Stimulated activated CD8-positive, alpha-beta memory T cell treated with anti-CD3 and anti-CD28 coated beads, Interleukin-15, amount 100 ng/mL, for 48 hours (primary cell): Measurements from ENCODE around the gene VRK1.

Experiments
- DNase-seq, 2 donors: peaks; one replicate each; pipeline ENCODE4 v3.0.0-alpha.2; 2020; ENCODE audit warnings: low read depth in 2 of 2

Gene VRK1

GRCh38 chr14:96826818-96827217, 29.6 kb downstream of the VRK1 start:
- no peak for DNase-seq

- no peak for DNase-seq
Measured at GRCh38 chr14:96827290-96827689, 30.1 kb downstream of the VRK1 start.

GRCh38 chr14:96829791-96830190, 32.6 kb downstream of the VRK1 start:
- DNase-seq, result no peak

DNA sequence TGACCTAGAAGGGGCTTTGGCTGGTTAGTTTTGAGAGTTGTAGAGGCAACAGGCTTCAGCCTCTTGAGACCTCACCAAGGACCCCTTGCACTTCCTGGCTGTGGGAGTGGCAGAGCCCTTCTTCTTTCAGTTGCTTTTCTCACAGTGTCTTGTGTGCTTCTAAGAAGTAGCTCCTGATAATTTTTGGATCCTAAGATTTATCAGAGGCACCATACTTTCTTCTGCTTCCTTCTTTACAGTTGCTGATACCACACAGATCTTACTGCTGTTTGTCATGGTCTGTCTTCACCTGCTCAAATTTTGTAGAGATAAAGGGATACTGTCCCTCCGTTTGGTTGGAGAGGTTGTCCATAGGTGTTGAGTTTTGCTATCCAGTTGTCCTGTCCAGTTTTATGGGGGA, 33.8 kb downstream of the VRK1 start:
- no peak for DNase-seq

- DNase-seq, result no peak
Measured at GRCh38 chr14:96832351-96832750, 35.2 kb downstream of the VRK1 start.

DNA sequence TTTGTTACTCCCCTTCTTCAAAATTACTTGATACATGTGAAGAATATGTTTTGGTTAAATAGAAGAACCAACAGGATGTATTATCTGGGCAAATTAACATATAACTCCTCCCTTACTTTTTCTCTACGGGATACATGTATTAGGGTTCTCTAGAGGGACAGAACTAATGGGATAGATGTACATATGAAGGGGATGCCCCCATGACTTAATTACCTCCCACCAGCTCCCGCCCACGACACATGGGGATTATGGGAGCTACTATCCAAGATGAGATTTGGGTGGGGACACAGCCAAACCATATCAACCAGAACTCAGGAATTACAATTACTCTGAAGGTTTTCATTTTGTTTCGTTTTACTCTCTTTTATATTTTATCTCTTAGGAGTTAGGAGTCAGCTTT, 41.3 kb downstream of the VRK1 start:
- DNase-seq, result no peak

GRCh38 chr14:96839251-96839650, 42.1 kb downstream of the VRK1 start:
- DNase-seq, result no peak

DNA sequence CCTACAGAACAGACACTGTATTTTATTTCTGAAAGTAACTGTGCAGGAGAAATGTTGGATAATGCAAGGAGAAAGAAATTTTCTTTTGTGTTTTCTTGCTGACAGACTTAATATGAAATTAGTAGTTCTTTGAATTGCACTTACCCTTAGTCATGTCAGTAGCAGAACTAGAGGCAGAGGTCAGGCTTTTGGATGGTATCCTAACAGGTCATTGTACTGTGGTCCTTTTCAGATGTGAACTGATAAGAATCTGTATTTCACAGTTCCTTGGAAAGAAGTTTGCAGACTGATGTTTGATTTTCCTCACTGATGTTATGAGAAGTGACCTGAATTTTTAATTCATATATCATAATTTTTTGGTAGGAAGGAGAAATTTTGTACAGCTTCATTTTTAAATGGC, 46.0 kb downstream of the VRK1 start:
- DNase-seq, result no peak

- no peak for DNase-seq
Measured at GRCh38 chr14:96844857-96845570, 47.8 kb downstream of the VRK1 start.

GRCh38 chr14:96847451-96847850, 50.3 kb downstream of the VRK1 start:
- no peak for DNase-seq

- DNase-seq, result no peak
Measured at GRCh38 chr14:96848011-96848410, 50.8 kb downstream of the VRK1 start.

DNA sequence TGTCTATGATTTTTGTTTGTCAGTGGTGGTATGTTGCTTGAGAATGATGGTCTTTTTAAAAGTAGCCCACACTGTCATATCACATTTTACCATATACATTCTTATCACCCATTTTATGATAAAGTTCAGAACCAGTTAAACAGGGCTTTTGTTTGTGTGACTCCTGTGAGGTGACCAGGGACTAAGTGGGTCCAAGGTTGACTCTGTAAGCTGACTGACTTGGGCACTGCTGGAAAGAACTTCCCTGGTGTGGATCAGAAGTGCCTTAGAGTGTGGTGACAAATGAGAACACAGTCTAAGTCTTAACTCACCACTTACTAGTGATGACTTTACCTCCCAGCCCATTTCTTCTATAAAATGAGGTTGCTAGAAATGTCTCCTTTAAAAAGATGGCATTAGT, 52.6 kb downstream of the VRK1 start:
- no peak for DNase-seq

DNA sequence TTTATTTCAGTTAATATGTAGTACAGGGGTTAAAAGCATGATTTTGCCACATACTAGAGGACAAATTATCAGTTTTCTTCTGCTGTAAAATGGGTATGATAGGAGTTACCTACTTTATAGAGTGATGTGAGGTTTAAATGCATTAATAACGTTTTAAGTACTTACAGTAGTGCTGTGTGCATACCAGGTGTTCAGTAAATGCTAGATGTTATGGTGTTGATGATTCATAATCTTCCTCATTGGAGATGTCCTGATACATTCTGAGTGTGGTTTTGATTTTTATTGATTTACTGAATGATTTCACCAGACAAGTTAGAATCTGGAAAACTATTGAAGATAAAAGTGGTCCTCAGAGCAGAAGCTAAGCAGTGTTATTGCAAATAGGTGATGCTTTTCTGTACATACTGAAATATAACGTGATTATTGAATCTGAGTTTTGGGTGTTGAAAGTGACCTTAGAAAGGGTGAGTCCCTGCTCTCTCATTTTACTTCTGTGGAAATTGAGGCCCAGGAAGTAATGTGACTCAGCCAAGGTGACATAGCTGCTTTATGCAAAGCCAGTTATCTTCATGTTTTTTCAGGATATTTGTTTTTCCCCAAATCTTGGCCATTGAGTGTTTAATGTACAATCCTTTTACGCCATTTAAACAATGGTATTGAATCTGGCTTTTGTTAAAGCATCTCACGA, 54.7 kb downstream of the VRK1 start:
- DNase-seq, result no peak

GRCh38 chr14:96852823-96853422, 55.7 kb downstream of the VRK1 start:
- no peak for DNase-seq

DNA sequence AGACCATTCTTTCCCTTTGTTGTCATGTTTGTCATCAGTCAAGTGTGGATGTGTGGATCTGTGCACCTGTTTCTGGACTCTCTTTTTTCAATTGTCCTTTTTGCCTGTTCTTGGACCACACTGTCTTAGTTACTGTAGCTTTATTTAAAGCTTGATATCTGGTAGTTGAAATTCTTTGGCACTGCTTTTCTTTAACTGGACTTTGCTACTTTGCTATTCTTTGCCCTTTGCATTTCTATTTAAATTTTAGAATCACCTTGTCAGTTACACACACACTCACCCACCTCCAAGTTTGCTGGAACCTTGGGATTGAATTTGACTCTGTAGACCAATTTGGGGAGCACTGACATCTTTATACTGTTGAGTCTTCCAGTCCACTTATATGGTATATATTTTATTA, 61.5 kb downstream of the VRK1 start:
- DNase-seq, result no peak

DNA sequence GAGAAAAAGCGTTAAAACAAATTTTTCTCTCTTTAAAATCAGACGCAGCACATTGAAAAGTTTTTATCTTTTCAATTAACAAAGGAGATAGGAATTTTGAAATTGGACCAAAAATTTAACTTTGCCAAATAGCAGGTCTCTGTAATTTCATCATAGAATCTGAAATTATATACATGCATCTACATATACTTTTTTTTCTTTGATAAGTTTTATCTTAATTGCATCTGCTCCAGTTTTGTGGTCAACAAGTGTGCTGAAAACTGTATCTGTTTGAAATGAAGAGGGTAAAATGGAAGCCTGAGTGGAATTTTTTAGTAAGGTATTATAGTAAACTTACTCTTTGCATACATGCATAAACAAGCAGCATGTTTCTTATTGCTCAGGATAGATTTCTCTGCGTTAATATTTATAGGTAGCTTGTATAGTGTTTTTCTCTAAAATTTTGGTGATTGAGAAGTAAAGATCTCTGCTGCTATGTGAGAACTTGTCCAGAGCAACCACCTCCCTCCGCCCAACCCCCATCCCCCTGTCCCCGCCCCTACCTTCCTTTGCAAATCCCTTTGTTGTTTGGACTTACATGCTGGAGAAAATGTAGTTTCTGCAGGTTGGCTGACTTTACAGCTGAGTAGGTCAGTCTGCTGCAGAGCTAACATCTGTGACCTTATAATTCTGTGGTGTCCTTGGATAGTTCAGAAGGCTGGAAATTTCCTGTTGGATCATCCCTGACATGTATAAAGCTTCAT, 64.6 kb downstream of the VRK1 start:
- DNase-seq, result no peak

- no peak for DNase-seq
Measured at GRCh38 chr14:96863327-96863985, 66.3 kb downstream of the VRK1 start.

DNA sequence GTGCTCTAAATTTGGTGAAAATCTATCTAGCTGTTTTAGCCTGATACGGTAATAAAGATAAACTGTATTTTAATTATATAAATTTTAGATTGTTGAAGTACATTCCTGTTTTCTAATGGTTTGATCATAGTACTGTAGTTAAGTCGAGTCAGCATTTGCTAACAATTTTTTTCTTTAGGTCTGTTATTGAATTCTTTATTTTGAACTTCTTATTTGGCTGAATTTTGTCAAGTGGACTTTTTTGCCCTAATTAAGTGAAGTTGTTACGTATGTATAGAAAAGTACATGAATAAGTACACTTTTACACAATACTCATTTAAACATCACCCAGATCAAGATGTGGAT, 66.8 kb downstream of the VRK1 start:
- DNase-seq, result no peak

DNA sequence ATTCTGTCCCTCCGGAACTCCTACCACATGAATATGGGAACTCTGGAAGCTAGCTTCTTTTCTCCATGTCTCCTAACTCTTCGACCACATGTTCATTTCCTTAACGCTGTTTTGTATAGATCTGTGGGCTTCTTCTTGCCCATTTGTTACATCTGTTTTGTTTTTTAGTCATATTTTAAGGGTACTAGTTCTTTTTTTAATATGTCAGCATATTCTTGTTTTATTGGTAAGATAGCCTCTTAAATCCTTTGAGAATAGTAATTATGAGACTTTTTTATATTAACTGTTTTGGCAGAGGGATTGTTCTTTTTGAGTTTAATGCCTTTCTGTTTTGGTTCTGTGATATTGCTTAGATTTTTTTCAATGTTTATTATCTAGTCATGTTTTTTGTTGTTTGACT, 70.5 kb downstream of the VRK1 start:
- no peak for DNase-seq

- DNase-seq, result no peak
Measured at GRCh38 chr14:96874127-96874526, 76.9 kb downstream of the VRK1 start.

GRCh38 chr14:96876747-96877146, 79.6 kb downstream of the VRK1 start:
- DNase-seq, result no peak

DNA sequence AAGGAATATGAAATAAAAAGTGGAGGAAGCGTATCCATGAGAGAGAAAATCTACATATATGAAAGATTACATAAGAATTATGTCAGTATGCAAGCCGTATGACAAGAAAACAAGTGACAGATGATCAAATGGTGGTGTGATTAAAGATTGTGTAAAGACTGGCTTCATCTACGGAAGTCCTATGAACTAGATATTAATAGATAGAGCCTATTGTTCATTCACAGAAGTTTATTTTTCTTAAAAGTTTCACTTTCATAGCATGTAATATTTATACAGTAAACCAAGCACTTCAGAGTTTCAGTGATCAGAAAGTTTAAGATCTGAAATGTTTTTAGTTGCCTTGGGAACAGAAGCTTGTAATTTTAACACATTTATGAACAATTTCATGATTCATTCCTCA, 84.5 kb downstream of the VRK1 start:
- DNase-seq, result no peak
